HepG2 (cell line): ENCODE data around the gene MRPL54. TPM values are rescaled to one million over a fixed set of nuclear protein-coding genes. Genes with fewer than 3 reads are reported as not detected.

ENCODE experiments used
- ATAC-seq: fragments of 200-7000 bp; cut with Tn5 transposase; 3 replicates; pipeline ENCODE4 v1.9.1; 2020; ENCODE audit warnings: mild to moderate bottlenecking, moderate library complexity
- BruUV-seq: library from RNA; stranded (reverse); fragments of 400-500 nt; replicated peaks from 2 replicates; lab custom pipeline; 2021; lab: Mats Ljungman, UMichigan
- CTCF ChIA-PET: fragments of 300-600 bp; formaldehyde crosslinking; extraction: SDS; loops from one replicate; lab custom pipeline; 2021; ENCODE audit warnings: low total read pairs, inconsistent platforms, low intra/inter-chr PET ratio; lab: Yijun Ruan, JAX
- POLR2A ChIA-PET: fragments of 350-600 bp; sonication (Branson Sonifier 250); formaldehyde crosslinking; loops from one replicate; lab custom pipeline; 2020; ENCODE audit warnings: antibody characterized with exemption, inconsistent platforms; lab: Yijun Ruan, JAX
- DNase-seq: peaks from one replicate; pipeline ENCODE4 v3.0.0-alpha.2; 2015; ENCODE audit warnings: low spot score
- FAIRE-seq: peaks from 3 replicates; lab custom pipeline; 2011; peaks lifted over from hg19 to GRCh38; lab: Jason Lieb, UNC
- H2AFZ ChIP-seq: one replicate; pipeline ENCODE4 v1.6.1; 2011; ENCODE audit warnings: low read length, inconsistent platforms
- H3K27ac ChIP-seq: fragments of 300-600 bp; 3 replicates; pipeline ENCODE4 v1.8.0; 2011; ENCODE audit warnings: mixed run types, mild to moderate bottlenecking, mixed read lengths, low read length, inconsistent platforms; ENCODE audit not compliant: insufficient read depth; ENCODE audit errors: extremely low read length
- H3K27me3 ChIP-seq, 2 experiments: fragments of 200-600 bp in 1 of 2; 2 replicates in 1 of 2; 3 replicates in 1 of 2; pipeline versions ENCODE4 v1.6.0 to v1.8.0; 2011; ENCODE audit warnings: low read length in 2 of 2, mild to moderate bottlenecking in 2 of 2, moderate library complexity in 2 of 2, inconsistent platforms in 1 of 2; ENCODE audit not compliant: insufficient read depth in 2 of 2, control insufficient read depth in 1 of 2
- H3K36me3 ChIP-seq, 2 experiments: fragments of 200-600 bp in 1 of 2; replicated peaks in 1 of 2; 2 replicates in 1 of 2; 3 replicates in 1 of 2; pipeline versions ENCODE4 v1.5.1 to v1.8.0; 2011; ENCODE audit warnings: low read length in 2 of 2, inconsistent platforms in 1 of 2; ENCODE audit not compliant: insufficient read depth in 2 of 2, control insufficient read depth in 1 of 2
- H3K4me1 ChIP-seq: 2 replicates; pipeline ENCODE4 v1.5.1; 2012; ENCODE audit warnings: low read length, inconsistent platforms; ENCODE audit not compliant: insufficient read depth
- H3K4me2 ChIP-seq: 2 replicates; pipeline ENCODE4 v1.6.0; 2011; ENCODE audit warnings: low read depth, low read length, inconsistent platforms
- H3K4me3 ChIP-seq, 3 experiments: fragments of 200-600 bp in 1 of 3; sonication (generic), shearing (Covaris generic) in 1 of 3; replicated peaks in 1 of 3; 2 replicates each; pipeline ENCODE4 v1.5.1; 2011 to 2016; ENCODE audit warnings: low read length in 3 of 3, inconsistent platforms in 2 of 3, low read depth in 2 of 3, mild to moderate bottlenecking in 2 of 3, control low read depth in 1 of 3, mixed read lengths in 1 of 3; ENCODE audit not compliant: insufficient read depth in 1 of 3
- H3K79me2 ChIP-seq: one replicate; pipeline ENCODE4 v1.6.1; 2011; ENCODE audit warnings: low read length, inconsistent platforms; ENCODE audit not compliant: insufficient read depth
- H3K9ac ChIP-seq: 2 replicates; pipeline ENCODE4 v1.6.0; 2011; ENCODE audit warnings: mild to moderate bottlenecking, low read depth, low read length, inconsistent platforms; ENCODE audit not compliant: insufficient read depth
- H3K9me3 ChIP-seq: 2 replicates; pipeline ENCODE4 v1.5.1; 2012; ENCODE audit warnings: mild to moderate bottlenecking, low read length
- H4K20me1 ChIP-seq: 2 replicates; pipeline ENCODE4 v1.6.0; 2011; ENCODE audit warnings: inconsistent platforms, mild to moderate bottlenecking, low read length, moderate library complexity; ENCODE audit not compliant: insufficient read depth
- NONO ChIP-seq, 2 experiments: fragments of 450-650 bp in 1 of 2; sonication (generic) in 1 of 2; formaldehyde crosslinking in 1 of 2; IDR thresholded peaks in 1 of 2; conservative IDR thresholded peaks in 1 of 2; 2 replicates each; pipeline versions ENCODE4 v1.6.1 to v1.8.0; 2017 to 2022; ENCODE audit warnings: mild to moderate bottlenecking in 1 of 2, missing genetic modification reagents in 1 of 2, moderate library complexity in 1 of 2
- SAFB2 ChIP-seq: sonication (generic); formaldehyde crosslinking; IDR thresholded peaks from 2 replicates; pipeline ENCODE4 v1.5.1; 2020; ENCODE audit warnings: missing genetic modification reagents, low read depth, mild to moderate bottlenecking, borderline replicate concordance
- SIN3A ChIP-seq: IDR thresholded peaks from 2 replicates; pipeline ENCODE4 v1.6.1; 2011; ENCODE audit warnings: low read depth, mild to moderate bottlenecking, control low read depth, low read length, borderline replicate concordance
- TGIF2 ChIP-seq: IDR thresholded peaks from 2 replicates; pipeline ENCODE4 v1.6.1; 2016; ENCODE audit warnings: control low read depth, missing compliant biosample characterization
- ZBTB20 ChIP-seq: sonication (generic); formaldehyde crosslinking; IDR thresholded peaks from 2 replicates; pipeline ENCODE4 v1.8.1; 2023; ENCODE audit warnings: missing genetic modification reagents, low read depth, mild to moderate bottlenecking, borderline replicate concordance
- ZNF614 ChIP-seq: IDR thresholded peaks from 2 replicates; pipeline ENCODE4 v1.6.1; 2018; ENCODE audit warnings: missing biosample characterization, missing genetic modification reagents, inconsistent platforms, borderline replicate concordance
- ZNF615 ChIP-seq: sonication (generic); formaldehyde crosslinking; IDR thresholded peaks from 2 replicates; pipeline ENCODE4 v1.5.0; 2020; ENCODE audit warnings: mild to moderate bottlenecking, missing genetic modification reagents, borderline replicate concordance
- WGBS: methylation state at CpG from one replicate; pipeline ENCODE4 v1.1.6; 2017; ENCODE audit warnings: low lambda C conversion rate; 5-methylcytosine and 5-hydroxymethylcytosine counted together
- in situ Hi-C: cut with HindIII; loops from 2 replicates; pipeline ENCODE4 v1.10.0; 2017; ENCODE audit warnings: low pct_unique_long_range_greater_than_20kb; ENCODE audit not compliant: extremely low pct_ligation_motif_present
- intact Hi-C: fragments of 100-400 bp; cut with micrococcal nuclease; formaldehyde crosslinking; loops from one replicate; pipeline ENCODE4 v1.10.0; 2022; ENCODE audit not compliant: unreplicated experiment
- polyA plus RNA-seq, 8 experiments: library from polyadenylated mRNA; depleted of rRNA in 3 of 8; stranded (reverse) in 7 of 8; unstranded in 1 of 8; fragments of >200 nt; fragmentation: Illumina TruSeq in 4 of 8; extraction: Trizol in 4 of 8; gene quantifications; 2 replicates each; pipeline versions ENCODE4 v1.2.1 to v1.2.3, GENCODE V29; 2011 to 2016; ENCODE audit warnings: low read depth in 4 of 8, missing spikeins in 1 of 8, mixed read lengths in 1 of 8; ENCODE audit not compliant: insufficient read depth in 1 of 8
- total RNA-seq, 5 experiments: library from RNA; depleted of rRNA; stranded (reverse); fragments of >200 nt; fragmentation: Illumina TruSeq; extraction: Trizol; gene quantifications; 2 replicates each; pipeline ENCODE4 v1.2.3, GENCODE V29; 2016; ENCODE audit warnings: low read depth in 1 of 5
- TF ChIP-seq, protein P1 (sequence below): sonication (generic); formaldehyde crosslinking; IDR thresholded peaks from 2 replicates; pipeline ENCODE4 v1.8.0; 2022; ENCODE audit warnings: low read depth, missing genetic modification reagents
- TF ChIP-seq, protein P2 (sequence below): sonication (generic); formaldehyde crosslinking; IDR thresholded peaks from 2 replicates; pipeline ENCODE4 v1.5.0; 2020; ENCODE audit warnings: mild to moderate bottlenecking, low read depth, missing genetic modification reagents, borderline replicate concordance

MRPL54 gene
- total and polyA plus RNA-seq, 2 of the 13 experiments (the other 11 are each of a cell fraction or from before 2014, with no cell fraction given) = 36.8 to 66.9 TPM

DNA sequence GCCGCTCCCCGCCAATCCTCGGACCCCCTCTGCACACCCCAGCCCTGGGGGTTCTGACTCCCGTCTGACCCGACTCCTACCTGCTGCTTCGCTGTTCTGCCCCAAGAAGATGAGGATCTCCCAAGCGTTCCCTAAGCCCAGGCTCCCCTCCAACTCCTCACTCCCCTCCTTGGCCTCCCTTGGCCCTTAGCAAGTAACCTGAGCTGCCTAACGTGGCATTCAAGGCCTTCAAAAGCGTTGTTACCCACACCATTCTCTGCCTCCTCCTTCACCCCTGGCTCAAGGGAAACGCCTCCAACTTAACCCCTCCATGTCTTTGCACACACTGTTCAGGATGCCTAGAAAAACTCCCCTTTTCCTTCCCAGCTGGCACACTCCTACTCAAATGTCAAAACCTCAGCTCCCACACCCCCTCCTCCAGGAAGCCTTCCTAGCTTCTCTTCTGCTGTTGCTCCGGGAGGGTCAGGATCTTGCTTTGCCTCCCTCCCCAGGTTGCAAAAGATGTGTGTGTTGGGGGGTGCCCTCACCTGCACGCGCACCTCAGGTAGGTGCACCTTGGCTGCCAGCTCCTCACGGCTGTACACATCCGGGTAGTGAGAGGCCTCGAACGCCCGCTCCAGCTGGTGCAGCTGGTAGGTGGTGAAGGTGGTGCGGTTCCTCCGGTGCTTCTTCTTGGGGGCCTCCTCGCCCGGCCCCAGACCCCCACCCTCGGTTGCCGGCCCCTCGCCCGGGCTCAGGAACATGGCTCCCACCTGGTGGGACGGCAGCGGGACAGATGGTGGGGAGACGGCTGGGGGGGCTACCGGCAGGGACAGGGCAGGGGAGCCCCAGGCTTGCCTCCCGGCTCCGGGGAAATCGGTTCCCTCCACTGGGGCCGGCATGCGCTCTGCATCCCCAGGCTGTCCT is 8.8 kb downstream of the MRPL54 start:
- Histone ChIP-seq H3K4me2 (no peak overlapping the region), H3K4me3 (no peak overlapping the region), H3K27me3 (peaks cover 0 to 13% of the 10 kb centered on the region in 2 experiments; a peak in 2 of 5 replicates), H3K36me3 (peaks cover 5 to 14% of the 10 kb centered on the region in 2 experiments; a peak in 2 of 5 replicates), H3K27ac (no peak overlapping the region), H3K9ac (no peak overlapping the region), H3K4me1 (no peaks in the 10 kb centered on the region), H3K9me3 (no peaks in the 10 kb centered on the region), H4K20me1 (no peaks in the 10 kb centered on the region), H3K79me2 (no peaks in the 10 kb centered on the region), H2AFZ (no peak overlapping the region)
- TF ChIP-seq, protein P1, sequence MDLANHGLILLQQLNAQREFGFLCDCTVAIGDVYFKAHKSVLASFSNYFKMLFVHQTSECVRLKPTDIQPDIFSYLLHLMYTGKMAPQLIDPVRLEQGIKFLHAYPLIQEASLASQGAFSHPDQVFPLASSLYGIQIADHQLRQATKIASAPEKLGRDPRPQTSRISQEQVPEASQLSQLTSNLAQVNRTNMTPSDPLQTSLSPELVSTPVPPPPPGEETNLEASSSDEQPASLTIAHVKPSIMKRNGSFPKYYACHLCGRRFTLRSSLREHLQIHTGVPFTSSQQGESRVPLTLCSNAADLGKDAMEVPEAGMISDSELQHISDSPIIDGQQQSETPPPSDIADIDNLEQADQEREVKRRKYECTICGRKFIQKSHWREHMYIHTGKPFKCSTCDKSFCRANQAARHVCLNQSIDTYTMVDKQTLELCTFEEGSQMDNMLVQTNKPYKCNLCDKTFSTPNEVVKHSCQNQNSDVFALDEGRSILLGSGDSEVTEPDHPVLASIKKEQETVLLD (CRISPR knock-in tag) = no peak
- ChIA-PET POLR2A (interaction anchor here (3.4 kb wide), 1 partner anchor 9 kb away, joined by 15 read pairs; the partner anchor contains the start of genes APBA3 and MRPL54), CTCF (no interaction called here)
- FAIRE-seq (no peak), ATAC-seq (no peak), DNase-seq (no peak)
- BruUV-seq = no TSS peak
- WGBS = 62% methylated on average over 25 of the region's 35 CpGs
- intact Hi-C loops (no loop called here), in situ Hi-C loops (no loop called here)

DNA sequence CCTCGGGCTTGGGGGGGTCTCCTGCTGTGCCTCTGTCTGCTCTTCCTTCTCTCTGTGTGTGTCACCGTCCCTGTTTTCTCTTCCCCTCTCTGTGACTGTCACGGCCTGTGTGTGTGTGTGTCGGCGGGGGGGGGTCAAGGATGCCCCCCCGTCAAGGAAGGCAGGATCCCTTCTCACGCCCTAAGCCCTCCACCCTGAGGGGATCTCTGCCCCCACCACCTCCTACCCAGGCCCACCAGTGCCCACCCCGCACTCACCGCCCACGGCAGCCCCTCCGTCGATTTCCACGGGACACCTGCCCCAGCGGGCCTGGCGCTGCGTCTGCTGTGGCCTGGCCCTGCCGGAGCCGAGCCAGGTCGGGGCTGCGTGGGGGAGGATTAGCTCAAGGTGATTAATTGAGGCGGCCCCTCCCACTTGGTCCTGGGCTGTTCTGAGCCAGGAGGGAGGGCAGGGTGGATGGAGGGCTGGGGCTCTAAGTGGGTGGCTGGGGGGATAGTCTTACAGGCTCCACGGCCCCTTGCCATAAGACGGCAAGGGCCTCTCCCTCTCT is 9.5 kb downstream of the MRPL54 start, which contains the start of gene RAX2:
TSS of gene RAX2 (minus strand) at position 323 of the 550 bp plus-strand sequence. CDS start 486 bp downstream, outside the sequence.
- 42% methylated on average over 23 of the region's 23 CpGs for WGBS

More for the DNA sequence above, 9.5 kb downstream of the MRPL54 start, which contains the start of gene RAX2:
- Histone ChIP-seq H3K9me3 (no peaks in the 10 kb centered on the region), H3K79me2 (no peaks in the 10 kb centered on the region), H3K27ac (no peak within 1 kb of the TSS), H4K20me1 (no peaks in the 10 kb centered on the region), H2AFZ (no peak within 1 kb of the TSS), H3K27me3 (peaks cover 0 to 13% of the 10 kb centered on the region in 2 experiments; a peak in 2 of 5 replicates), H3K4me3 (no peak within 1 kb of the TSS), H3K4me1 (no peaks in the 10 kb centered on the region), H3K36me3 (0 out of 5 replicates have a peak, but pooled peaks cover 2 to 7% of the 10 kb centered on the region in 2 experiments), H3K4me2 (no peak within 1 kb of the TSS), H3K9ac (no peak within 1 kb of the TSS)
- DNase-seq = no peak
- no TSS peak for BruUV-seq
- no peak for FAIRE-seq
- intact Hi-C loops = no loop called here
- POLR2A ChIA-PET = interaction anchor here (3.4 kb wide), 1 partner anchor 10 kb away, joined by 15 read pairs; the partner anchor contains the start of genes APBA3 and MRPL54
- in situ Hi-C loops = no loop called here
- ATAC-seq = no peak
- TF ChIP-seq ZNF615 (no peak), NONO (IDR thresholded peaks at IDR 0.05) (no peak), NONO (CRISPR knock-in tag; conservative IDR thresholded peaks at IDR 0.05) (no peak), SIN3A (no peak), ZNF614 (CRISPR knock-in tag) (no peak), ZBTB20 (CRISPR knock-in tag) (no peak), TGIF2 (CRISPR knock-in tag) (no peak), SAFB2 (CRISPR knock-in tag) (no peak)
- TF ChIP-seq, protein P2, sequence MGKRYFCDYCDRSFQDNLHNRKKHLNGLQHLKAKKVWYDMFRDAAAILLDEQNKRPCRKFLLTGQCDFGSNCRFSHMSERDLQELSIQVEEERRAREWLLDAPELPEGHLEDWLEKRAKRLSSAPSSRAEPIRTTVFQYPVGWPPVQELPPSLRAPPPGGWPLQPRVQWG (CRISPR knock-in tag) = no peak
- CTCF ChIA-PET = no interaction called here
